ENCODE measurements around the gene FAM20C.

The FAM20C gene

DNA sequence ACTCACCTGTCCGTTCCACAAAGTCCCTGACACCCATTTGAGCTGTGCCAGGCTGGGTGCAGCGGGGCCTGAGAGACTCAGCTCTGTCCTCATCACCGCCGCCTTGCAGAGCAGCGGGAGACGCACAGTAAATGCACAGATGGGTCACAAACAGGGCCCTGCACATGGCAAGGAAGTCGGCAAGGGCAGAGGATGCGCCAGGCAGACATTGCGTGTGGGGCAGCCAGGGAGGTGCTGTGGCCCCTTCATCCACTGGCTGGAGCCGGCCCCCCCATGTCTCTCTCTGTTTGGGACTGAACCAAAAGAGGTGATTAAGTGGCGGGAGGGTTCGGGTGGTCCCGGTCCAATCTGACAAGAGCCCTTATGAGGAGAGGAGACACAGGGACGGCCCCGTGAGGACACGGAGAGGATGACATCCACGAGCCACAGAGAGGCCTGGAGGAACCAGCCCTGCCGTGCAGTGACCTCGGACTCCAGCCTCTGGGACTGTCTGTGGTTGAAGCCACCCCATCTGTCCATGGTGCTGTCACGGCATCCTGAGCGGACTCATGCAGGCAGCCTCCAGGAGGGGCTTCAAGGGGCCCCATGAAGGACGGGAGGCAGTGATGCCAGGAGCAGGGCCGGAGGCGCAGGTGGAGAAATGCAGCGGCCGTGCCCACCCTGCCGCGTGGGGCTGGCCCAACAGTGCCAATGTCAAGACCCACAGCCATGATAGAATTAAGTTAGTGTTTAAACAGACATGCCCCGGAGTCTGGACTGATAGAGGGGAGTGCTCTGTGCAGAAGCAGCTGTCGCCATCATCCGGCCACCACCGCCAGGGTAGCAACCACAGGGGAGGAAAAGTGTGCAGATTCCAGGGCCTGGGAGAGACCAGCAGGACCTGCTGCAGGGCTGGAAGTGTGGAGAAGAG is 69.2 kb downstream of the FAM20C start:
- DNase-seq: no peak

DNA sequence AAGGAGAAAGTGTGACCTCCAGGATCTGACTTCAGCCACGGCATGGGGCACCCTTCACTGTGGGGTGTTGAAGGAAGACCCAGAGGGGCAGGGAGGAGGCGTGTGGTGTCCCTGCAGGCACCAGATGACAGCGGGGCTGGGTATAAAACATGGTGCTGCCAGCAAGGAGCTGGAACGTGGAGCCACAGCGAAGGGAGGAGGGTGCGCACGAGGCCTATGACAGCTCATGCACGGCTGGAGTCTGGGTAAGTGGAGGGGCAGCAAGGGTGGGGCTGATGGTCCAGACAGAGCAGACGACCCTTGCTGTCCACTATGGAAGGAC is 69.8 kb downstream of the FAM20C start:
- DNase-seq: no peak

DNA sequence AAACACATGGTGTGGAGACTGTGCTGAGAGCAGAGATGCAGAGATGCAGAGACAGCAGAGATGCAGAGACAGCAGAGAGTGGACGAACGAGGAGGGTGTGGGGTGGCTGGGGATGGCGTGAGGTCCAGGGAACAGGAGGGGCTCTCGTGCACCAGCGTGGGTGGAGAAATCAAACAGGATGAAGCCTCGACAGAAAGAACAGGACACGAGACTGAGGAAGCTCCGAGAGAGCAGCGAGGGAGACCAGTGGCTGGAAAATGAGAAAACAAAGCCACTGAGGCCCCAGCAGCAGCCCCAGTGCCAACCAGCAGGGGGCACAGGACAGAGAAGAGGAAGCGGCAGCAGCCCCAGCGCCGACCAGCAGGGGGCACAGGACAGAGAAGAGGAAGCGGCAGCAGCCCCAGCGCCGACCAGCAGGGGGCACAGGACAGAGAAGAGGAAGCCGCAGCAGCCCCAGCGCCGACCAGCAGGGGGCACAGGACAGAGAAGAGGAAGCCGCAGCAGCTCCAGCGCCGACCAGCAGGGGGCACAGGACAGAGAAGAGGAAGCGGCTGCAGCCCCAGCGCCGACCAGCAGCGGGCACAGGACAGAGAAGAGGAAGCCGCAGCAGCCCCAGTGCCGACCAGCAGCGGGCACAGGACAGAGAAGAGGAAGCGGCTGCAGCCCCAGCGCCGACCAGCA is 70.4 kb downstream of the FAM20C start:
- DNase-seq: peak; percentile 23

DNA sequence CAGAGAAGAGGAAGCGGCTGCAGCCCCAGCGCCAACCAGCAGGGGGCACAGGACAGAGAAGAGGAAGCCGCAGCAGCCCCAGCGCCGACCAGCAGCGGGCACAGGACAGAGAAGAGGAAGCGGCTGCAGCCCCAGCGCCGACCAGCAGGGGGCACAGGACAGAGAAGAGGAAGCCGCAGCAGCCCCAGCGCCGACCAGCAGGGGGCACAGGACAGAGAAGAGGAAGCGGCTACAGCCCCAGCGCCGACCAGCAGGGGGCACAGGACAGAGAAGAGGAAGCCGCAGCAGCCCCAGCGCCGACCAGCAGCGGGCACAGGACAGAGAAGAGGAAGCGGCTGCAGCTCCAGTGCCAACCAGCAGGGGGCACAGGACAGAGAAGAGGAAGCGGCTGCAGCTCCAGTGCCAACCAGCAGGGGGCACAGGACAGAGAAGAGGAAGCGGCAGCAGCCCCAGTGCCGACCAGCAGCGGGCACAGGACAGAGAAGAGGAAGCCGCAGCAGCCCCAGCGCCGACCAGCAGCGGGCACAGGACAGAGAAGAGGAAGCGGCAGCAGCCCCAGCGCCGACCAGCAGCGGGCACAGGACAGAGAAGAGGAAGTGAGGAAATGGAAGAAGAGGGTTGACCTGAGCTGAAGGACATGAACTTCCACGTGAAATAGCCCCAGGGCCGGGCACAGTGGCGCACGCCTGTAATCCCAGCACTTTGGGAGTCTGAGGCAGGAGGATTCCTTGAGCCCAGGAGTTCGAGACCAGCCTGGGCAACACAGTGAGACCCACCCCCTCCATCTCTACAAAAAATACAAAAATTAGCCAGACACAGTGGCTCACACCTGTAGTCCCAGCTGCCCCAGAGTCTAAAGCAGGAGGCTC is 71.3 kb downstream of the FAM20C start:
- peak; percentile 46 for DNase-seq

- DNase-seq: no peak
Observed at GRCh38 chr7:264541-265191, 72.3 kb downstream of the FAM20C start.

DNA sequence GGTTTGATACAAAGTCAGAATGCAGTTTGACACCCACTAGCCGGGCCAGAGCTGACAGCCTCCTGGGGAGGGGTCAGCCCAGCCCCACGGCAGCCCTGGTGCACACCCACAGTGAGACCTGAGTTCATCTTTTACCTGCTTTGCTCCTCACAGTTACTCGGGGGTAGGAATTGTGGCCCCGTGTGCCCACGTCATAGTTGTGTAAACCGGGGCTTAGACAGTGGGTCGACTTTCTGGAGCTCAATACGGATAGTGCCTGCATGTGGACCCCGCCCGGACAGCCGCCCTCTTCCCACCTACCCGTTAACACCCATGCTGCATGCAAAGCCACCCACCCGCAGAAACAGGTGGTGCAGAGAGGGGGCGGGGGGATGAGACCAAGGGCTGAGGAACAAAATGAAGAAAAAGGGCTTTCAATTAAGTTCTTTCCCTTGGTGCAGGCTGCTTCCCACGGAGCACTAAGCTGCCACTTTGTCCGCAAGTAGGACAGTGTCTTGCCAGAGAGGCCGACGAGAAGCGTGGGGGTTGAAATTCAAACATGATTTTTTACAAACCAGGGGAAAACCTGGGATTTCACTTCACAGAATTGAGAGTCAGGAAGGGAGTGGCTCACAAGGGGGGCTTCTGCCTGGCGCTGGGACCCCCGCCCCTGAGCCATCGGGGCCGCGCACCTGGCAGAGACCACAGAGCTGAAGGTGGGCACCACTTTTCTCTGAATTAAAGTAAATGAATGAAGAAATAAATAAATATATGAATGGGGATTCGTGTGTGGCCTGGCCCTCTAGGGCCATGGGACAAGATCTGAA is 73.0 kb downstream of the FAM20C start:
- DNase-seq: no peak

- DNase-seq: no peak
Observed at GRCh38 chr7:265998-266850, 73.9 kb downstream of the FAM20C start.

DNA sequence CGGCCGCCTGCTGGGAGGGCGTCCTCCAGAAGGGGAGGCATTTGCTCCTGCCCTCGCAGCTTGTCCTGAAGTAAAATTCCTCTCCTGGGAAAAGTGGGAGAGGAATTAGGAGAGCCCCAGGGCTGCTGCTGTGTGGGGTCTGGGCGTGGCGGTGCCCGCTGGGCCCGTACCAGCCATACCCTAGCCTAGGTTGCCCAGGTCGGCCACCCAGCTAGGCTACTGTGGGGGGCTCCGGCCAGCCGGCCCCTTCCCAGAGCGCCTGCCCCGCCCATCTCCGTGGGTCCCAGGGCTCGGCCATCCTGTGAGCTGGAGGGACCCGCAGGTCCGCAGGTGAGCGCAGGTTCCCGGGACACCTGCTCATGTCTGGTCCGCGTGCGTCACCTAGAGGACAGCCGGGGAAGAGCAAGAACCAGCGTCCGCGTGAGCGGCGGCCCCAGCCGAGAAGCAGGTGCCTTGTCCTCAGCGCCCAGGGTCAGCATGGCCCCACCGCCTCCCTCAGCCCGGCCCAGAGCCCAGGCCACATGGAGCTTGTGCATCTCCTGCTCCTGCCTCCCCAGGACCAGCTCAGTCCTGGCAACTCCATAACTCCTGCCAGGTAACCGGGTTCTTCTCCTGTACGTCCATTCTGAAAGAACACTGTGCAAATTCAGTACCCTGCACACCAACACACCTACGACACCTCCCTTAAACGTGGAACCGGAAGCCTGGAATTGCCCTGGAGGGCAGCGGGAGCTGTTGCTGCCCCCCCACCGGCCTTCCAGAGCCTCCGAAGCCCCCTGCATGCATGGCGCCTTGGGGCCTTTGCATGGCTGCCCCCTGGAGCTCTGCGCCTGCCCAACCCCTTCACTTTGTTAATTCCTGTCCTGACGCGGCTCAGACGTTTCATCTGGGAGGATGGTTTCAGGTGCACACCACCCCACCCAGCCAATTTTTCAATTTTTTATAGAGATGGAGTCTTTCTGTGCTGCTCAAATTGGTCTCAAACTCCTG is 74.8 kb downstream of the FAM20C start:
- DNase-seq: no peak

GRCh38 chr7:268991-269390 is 76.6 kb downstream of the FAM20C start:
- no peak for DNase-seq

DNA sequence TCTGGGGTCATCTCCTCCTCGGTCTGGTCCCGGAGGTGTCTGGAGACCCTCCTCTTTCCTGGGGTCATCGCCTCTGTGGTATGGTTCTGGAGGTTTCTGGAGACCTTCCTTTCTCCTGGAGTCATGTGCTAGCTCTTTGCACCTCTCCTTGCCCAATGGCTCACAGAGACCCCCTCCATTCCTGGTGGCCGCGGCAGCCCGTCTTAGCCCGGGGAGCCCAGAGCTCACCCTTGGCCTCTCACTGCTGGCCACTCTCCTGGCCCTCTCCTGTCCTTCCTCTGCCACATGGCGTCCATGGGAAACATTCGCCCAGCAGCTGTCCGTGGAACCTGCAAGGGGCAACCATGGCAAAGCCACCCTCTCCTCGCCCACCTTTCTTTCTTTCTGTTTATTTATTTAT is 77.3 kb downstream of the FAM20C start:
- DNase-seq: no peak

DNA sequence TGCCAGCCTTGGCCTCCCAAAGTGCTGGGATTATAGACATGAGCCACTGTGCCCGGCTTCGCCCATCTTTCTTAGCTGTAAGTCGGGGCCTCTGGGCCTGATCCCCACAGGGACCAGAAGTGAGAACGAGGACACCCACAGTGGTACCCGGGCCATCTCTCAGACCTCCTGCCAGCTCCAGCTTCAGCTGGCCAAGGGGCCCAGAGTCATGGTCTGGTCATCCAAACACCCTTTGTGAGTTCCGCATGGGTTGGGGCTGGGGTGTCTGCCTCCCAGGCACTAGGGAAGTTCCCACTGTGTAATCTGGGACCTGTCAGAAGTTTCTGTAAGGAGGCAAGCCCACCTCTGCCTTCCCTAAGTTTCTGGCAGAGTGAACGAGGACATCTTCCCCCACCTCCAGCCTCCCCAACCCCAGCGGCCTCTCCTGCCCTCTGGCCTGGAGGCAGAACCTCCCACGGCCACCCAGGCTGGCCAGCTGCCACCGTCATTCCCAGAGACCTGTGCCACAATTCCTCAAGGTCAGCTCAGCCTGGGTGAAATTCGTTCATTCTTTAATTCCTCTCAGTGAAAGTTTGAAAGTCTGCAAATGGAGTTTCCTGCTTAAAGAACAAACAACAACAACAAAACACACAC is 78.1 kb downstream of the FAM20C start:
- no peak for DNase-seq

DNA sequence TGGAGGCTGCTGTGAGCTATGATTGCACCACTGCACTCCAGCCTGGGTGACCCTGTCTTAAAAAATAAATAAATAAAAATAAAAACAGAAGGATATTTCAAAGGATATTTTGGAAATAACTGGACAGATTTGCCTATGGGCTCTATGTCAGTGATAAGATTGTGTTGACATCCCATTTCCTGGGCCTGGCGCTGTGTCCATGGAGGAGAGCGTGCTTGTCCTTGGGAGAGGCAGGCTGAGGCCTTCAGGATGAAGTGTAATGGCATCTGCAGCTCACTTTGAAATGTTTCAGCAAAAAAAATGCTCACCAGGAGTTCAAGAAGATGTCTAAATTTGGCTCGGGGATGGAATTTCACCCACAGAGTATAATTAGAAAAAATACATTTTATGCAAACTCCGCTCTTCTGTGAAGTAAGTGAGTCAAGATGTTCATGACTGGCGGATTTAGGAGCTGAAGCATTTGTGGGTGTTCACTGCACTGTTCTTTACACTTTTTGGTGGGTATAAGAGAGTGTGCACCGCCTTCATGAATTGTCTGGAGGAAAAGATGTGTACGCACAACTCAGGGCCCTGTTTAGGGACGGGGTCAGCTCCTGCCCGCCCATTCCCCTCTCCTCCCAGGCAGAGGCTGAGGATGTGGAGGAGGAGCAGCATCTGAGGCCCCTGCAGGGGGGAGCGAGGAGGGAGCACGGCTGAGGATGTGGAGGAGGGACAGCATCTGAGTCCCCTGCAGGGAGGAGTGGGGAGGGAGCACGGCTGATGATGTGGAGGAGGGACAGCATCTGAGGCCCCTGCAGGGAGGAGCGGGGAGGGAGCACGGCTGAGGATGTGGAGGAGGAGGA is 79.1 kb downstream of the FAM20C start:
- no peak for DNase-seq

GRCh38 chr7:272108-272615 is 79.8 kb downstream of the FAM20C start:
- DNase-seq: no peak

- DNase-seq: no peak
Observed at GRCh38 chr7:272631-273030, 80.3 kb downstream of the FAM20C start.

DNA sequence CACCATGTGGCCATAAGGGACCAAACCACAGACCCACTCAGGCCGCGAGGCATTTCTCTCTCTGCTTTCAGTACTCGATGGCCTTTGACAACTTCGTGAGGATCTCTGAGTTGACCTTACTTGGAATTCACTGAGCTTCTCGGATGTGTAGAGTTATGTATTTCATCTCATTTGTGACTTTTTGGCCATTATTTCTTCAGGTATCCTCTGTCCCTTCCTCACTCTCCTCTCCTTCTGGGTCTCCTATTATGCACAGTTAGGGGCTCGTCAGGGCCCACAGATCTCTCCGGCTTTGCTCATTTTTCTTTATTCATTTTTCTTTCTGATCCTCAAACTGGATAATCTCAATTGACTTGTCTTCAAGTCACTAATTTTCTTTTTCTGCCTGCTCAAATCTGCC is 81.0 kb downstream of the FAM20C start:
- no peak for DNase-seq

GRCh38 chr7:274266-274665 is 81.9 kb downstream of the FAM20C start:
- no peak for DNase-seq

GRCh38 chr7:276230-276835 is 84.0 kb downstream of the FAM20C start:
- no peak for DNase-seq

GRCh38 chr7:277228-277627 is 84.9 kb downstream of the FAM20C start:
- DNase-seq: no peak

Data from CD4-positive, alpha-beta T cell treated with Interleukin-4 for 4 hours (primary cell).